SH-SY5Y (cell line): ENCODE data around the gene TSSK2.

Source experiments
- GATA2 ChIP-seq: IDR thresholded peaks from 2 replicates; pipeline ENCODE4 v1.6.1; 2011; ENCODE audit warnings: mild to moderate bottlenecking, low read depth, low read length
- GATA3 ChIP-seq: IDR thresholded peaks from 2 replicates; pipeline ENCODE4 v1.6.1; 2011; ENCODE audit warnings: low read depth, mild to moderate bottlenecking, low read length, moderate library complexity

The TSSK2 gene

DNA sequence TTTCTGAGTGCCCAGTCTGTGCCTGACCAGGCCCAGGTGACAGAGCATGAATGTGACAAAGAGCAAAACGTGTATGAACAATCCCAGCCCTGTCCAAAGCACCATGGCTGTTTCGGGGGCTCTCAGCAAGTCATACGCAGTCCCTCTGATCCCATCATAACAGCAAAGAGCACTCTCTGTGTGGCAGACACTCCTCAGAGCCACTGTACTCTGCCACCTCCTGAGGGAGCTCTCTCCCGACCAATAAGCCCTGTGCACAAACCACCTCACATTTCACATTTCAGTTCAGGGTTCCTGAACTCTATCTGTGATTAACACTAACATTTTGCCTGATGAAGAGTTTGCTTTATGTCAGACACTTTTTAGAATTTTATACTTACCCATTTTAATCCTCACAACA lies 15.5 kb upstream of the TSSK2 start:
- TF ChIP-seq GATA2 (no peak), GATA3 (no peak)

DNA sequence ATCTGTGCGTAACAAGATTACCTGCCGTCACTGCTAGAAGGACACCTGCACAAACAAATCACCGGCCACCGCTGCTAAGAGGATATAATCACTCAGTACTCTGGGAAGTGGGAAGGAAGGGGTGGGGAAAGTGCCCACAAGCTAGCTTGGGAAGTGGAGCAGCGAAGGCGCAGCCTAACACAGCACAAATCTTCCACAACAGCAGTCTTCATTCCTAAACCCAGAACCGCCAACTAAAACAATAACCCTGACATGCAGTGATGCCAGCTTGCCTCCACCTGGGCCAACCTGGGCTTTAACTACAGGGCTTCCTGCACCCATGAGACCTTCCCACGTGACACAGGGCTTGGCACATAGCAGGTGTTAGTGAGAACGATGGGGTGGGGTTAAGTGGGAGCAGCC lies 14.0 kb upstream of the TSSK2 start:
- TF ChIP-seq GATA3 = no peak
- no peak for TF ChIP-seq GATA2

DNA sequence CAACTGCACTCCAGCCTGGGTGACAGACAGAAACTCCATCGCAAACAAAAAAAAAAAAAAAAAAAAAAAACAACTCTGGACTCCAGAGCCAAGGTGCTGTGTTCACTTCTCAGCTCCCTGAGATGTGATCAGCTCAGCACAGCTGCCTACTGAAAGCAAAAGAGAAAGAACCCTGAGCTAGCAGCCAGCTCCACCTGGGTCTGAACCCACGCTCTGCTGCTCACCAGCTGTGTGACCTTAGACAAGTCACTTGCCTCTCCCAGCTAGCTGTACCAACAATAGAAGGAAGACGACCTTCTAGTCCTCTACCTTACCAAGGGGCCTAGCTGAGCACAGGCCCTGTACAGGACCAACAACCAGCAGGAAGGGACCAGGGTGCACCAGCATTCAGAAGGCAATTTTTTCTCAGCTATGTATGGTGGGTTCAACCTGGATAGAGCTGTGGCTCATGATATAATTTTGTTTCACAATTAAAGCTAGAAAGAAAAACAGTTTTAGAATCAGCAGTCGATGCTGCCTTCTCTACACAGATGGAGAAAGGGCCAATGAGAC lies 12.7 kb upstream of the TSSK2 start:
- TF ChIP-seq GATA2 (no peak), GATA3 (no peak)

DNA sequence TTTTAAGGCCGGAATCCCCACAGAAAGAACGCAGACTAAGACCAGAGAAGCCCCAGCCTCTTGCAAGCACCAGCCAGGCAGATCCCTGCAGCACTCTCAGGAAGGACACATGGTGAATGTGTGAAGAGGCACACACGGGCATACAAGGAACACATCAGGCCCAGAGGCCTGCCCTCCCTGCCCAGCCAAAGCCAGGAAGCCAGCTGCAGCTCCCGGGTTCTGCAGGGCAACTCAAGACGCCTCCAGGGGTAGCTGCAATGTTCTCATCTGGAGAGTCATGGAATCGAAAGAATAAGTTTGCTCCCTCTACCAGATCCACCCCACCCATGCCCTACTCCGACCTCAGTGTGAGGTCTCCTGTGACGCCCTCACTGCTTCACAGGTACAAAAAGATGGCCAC lies 11.2 kb upstream of the TSSK2 start:
- TF ChIP-seq GATA2 = no peak
- no peak for TF ChIP-seq GATA3

DNA sequence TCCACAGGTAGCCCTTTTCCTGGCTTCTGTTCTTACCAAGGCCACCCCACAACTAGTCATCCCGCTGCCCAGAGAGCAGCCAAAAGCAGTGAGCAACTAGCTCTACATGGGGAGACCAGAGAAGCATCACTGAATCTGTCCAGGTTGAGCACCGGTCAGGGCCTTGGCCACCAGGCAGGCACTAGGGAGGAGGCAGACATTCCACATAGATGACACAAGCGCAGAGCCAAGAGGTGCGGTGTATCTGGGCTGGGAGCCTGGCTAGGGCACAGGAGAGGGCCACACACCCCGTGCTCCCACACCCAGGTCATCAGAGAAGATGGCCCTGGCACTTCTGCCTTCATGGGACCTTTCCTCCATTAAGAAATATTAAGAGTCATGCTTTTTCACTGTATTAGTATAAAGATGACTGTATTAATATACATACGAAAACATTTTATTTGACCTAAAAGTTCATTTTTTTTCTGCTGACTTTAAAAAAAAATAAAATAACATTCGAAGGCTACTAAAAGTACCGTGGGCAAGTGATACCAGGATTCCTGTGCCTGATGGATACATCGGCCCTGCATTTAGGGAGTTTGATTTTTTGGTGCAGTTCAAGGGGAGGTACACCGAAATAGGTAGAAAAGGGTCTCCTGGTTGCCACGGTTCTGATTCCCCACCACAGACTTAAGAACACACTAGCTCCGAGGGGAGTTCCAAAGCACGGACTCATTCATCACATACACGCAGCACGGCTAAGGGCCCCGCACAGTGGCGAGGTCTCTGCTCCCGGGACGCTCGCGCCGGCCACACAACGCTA lies 10.1 kb upstream of the TSSK2 start:
- TF ChIP-seq GATA2 (no peak), GATA3 (no peak)

DNA sequence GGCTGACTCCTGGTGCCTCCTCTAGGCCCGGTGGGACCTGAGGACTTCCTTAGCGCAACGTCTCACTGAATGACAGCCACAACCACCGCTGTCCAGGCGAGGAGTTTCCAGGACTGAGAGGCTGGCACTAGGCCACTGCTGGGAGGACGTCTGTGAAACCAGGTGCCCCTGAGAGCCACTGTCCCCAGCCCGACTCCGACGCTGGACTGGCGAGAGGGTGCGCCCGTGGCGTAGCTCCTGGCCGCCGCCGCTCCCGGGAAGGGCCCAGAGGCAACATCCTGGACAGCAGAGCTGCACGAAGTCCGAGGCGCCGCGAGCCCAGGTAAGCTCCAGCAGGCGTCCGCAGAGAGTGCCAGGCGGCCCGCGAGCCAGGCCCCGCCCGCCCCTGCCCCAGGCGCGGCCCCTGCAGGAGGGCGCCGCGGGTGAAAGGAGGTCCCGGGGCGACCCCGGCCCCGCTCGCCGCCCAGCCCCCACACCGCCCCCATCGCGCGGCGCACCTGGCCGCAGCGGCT lies 9.4 kb upstream of the TSSK2 start:
- no peak for TF ChIP-seq GATA3
- TF ChIP-seq GATA2 = no peak

DNA sequence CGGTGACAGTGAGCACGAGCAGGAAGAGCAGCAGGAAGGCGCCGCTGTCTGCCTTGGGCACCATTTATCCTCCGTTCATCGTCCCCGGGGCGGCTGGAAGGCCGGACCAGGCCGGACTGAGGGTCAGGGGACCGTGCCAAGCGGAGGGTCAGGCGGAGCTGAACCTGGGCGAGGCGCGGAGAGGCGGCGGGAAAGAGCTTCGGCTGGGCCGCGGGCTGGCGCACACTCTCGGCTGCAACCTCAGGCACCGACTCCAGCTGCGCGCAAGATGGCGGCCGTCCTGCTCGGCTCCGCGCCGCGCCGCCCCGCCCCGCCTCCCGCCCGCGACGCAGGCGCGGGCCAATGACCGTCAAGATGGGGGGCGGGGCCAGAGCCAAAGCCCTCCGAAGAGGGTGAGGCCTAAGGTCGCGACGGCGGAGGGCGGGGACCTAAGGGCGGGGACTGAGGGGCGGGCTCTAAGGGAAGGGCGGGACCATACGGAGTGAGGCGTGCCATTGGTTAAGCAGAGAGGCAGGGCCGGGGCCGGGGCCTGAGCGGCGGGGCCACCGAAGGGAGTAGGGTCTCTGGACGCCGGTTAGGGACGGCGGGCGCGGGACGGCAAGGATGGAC lies 8.9 kb upstream of the TSSK2 start, which contains the start of gene DGCR2:
Gene DGCR2, minus strand, starts transcription at position 270 of the 609 bp plus-strand sequence. Its CDS starts 206 bp downstream, at position 64.
- TF ChIP-seq GATA2 (no peak), GATA3 (no peak)

DNA sequence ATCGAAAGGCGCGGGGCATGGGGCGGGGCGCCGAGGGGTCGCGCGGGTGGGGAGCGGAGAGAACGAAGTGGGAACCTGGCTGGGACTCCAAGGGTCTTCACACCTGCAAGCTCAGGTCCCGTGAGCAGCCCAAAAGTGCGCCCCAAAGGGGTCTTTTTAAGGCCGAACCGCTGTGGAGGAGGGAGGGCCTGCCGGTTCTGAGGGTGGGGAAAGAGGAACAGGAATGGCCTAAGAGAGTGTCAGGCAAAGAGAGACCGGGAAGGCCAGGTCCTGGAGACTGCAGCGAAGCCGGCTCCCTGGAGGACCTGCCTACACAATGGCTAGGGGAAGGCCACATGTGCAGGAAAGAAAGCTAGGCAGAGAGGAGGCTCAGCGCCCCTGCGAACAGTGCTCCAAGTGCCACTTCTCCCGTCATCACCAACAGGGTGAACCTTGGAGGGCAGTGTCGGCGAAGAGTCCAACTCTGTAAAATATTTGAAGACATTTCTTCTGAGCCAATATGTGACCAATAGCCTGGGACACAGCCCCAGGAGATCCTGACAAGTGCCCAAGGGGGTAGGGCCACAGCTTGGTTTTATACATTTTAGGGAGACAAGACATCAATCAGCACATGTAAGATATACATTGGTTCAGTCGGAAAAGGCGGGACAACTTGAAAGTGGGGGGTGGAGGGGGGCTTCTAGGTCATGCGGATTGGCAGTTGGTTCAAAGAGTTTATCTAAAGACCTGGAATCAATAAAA lies 8.2 kb upstream of the TSSK2 start:
- no peak for TF ChIP-seq GATA2
- TF ChIP-seq GATA3 = no peak

DNA sequence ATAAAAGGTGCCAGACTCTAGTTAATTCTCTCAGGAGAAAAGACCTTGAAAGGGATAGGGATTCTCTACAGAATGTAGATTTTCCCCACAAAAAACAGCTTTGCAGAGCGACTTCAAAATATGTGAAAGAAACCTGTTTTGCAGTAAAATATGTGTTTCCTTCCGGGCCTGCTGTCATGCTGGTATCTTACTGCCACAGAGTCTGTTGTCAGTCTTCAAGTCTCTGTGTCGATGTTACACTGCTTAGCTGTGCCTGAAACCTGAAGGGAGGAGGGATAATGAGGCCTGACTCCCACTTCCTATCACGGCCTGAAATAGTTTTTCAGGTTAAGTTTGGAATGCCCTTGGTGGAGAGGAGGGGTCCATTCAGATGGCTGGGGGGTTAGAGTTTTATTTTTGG lies 7.2 kb upstream of the TSSK2 start:
- TF ChIP-seq GATA3 (no peak), GATA2 (no peak)

DNA sequence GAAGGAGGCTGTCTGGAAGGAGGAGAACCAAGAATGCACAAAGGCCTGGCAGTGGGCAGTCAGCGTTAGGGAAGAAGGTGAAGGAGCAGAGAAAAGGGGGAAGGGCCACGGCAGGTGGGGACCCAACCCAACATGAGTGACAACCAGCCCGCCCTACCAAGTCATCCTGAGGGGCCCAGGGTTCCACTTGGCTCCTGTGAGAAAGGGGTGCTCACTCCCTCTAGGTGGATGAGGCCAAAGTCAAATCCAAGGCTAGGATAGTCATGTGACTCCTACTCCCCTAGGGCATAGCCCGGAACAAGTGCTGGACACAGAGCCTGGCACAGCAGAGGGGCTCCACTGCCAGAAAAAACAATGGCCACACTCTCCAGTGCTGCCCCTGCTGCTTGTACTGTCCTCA lies 6.7 kb upstream of the TSSK2 start:
- TF ChIP-seq GATA3 (no peak), GATA2 (no peak)

DNA sequence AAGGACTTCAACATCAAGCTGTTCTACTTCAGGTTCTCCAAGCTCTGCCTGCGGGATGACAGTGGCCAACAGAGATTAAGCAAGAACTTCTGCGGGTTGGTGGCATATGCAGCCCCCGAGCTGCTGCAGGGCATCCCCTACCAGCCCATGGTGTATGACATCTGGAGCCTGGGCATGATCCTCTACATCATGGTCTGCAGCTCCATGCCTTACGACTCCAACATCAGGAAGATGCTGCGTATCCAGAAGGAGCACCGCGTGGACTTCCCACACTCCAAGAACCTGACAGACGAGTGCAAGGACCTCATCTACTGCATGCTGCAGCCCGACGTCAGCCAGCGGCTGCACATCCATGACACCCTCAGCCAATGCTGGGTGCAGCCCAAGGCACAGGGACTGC lies 6.1 kb upstream of the TSSK2 start:
- no peak for TF ChIP-seq GATA3
- no peak for TF ChIP-seq GATA2

DNA sequence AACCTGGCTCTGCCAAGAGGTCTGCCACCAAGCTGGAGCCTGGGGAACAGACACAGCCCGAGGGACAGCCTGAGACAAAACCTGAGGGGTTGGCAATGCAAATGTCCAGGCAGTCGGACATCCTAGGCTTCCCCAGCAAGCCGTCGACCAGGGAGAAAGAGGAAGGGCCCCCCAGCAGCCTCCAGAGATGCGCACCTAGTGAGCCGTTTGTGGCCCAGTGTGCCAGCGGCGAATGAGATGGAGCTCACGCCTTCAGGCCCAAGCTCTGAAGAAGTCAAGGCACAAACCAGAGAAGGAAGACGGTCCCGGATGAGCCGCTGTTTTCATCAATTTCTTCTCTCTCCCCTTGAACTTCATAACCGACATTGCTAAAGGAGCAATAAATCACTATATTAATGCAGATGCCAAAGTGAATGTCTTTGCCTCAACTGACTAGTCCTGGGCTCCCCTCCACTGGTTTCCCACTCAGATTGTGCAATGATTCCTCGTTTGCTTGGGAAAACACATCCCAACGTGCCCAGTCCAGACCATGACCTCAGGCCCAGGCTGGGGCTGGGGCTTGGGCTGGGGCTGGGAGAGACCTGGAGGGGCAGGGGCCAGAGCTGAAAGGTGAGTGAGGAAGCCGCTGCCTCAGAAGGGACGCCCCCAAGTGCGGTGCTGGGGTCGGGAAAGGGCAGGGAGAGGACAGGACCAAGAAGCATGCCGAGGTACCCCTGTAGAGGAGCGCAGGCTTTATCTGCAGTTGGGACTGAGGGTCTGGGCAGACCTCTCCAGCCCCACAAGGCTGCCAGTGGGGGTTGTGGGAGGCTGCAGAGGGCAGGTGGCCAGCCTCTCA lies 5.4 kb upstream of the TSSK2 start:
- no peak for TF ChIP-seq GATA3
- no peak for TF ChIP-seq GATA2

DNA sequence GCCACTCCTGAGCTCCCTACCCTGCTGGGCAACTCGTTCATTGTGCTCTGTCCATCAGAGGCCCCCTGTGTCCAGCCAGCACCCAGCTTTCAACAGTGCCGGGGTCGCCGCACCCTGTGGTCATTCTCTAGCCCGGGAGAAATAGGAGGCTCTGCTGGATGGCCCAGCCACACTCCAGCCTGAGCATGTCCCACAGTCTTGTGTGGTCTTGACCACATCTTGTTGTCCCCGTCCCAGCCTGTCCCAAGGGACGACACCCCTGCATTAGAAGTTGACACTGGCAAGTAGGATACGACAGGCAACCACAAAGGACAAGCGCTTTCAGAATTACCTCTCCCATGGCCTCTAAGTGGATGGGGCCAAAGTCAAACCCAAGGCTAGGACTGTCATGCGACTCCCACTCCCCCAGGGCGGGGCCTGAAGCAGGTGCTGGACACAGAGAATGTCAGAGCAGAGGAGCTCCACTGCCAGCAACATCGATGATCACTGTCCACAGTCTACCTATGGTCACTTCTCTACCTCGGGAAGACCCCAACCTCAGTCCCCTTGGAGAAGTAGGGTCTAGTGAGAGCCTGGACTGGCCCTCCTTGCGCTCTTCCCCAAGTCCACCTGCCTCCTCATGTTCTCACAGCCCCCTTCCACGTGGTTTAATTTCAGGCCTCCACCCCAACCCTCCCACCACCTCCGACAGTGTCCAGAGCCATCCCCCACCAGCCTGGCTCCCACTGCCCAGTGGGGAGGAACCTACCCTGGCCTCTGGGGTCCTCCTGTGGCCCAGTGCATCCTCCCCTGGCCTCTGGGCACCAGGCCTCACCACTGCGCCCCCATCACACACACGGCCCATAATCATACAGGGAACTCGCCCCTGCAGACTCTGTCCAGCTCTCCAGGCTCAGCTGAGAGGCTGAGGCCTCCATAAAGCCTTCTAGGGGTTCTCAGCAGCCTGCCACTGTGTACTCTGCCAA lies 4.5 kb upstream of the TSSK2 start:
- TF ChIP-seq GATA2 (no peak), GATA3 (no peak)
